ENCODE data around the gene KDM3A.

The KDM3A gene

GRCh38 chr2:86411396-86411795, 29.8 kb upstream of the KDM3A start:
- no peak overlapping the region for H3K27ac ChIP-seq (ENCODE audit: extremely low read depth, low read depth, low read length)
- ChIA-PET POLR2A (interaction anchor here (0.6 kb wide), 1 partner anchor 18 kb away, joined by 3 read pairs; no protein-coding TSS in a partner anchor), CTCF (no interaction called here)
- TF ChIP-seq ZNF362 (tag by site-specific recombination; IDR thresholded peaks at IDR 0.05) (no peak), ZNF157 (tag by site-specific recombination; IDR thresholded peaks at IDR 0.05) (no peak), ZNF19 (tag by site-specific recombination; IDR thresholded peaks at IDR 0.05; ENCODE audit: low read depth) (no peak), ZBTB8A (tag by site-specific recombination; IDR thresholded peaks at IDR 0.05) (no peak), ZSCAN4 (tag by site-specific recombination; IDR thresholded peaks at IDR 0.05) (no peak), ZNF175 (tag by site-specific recombination; IDR thresholded peaks at IDR 0.05) (no peak), ZNF843 (tag by site-specific recombination; IDR thresholded peaks at IDR 0.05) (no peak), AEBP2 (tag by site-specific recombination; IDR thresholded peaks at IDR 0.05; ENCODE audit: borderline replicate concordance) (no peak), ZNF341 (tag by site-specific recombination; IDR thresholded peaks at IDR 0.05; ENCODE audit: low read depth) (no peak), ZNF274 (IDR thresholded peaks at IDR 0.05; ENCODE audit: low read length) (no peak), ZNF274 (tag by site-specific recombination; IDR thresholded peaks at IDR 0.05; ENCODE audit: borderline replicate concordance) (no peak), REPIN1 (tag by site-specific recombination; IDR thresholded peaks at IDR 0.05; ENCODE audit: low read depth) (no peak), ZNF211 (tag by site-specific recombination; IDR thresholded peaks at IDR 0.05; ENCODE audit: low read depth) (no peak), ZNF112 (tag by site-specific recombination; IDR thresholded peaks at IDR 0.05) (no peak), ZNF518A (tag by site-specific recombination; conservative IDR thresholded peaks at IDR 0.05; ENCODE audit: low read depth) (no peak), KLF8 (tag by site-specific recombination; IDR thresholded peaks at IDR 0.05) (no peak), GLI2 (tag by site-specific recombination; IDR thresholded peaks at IDR 0.05; ENCODE audit: borderline replicate concordance, low read depth) (no peak), CTCF (tag by site-specific recombination; IDR thresholded peaks at IDR 0.05) (no peak)
- no peaks in the 10 kb centered on the region for H3K36me3 ChIP-seq (ENCODE audit: control insufficient read depth in 2 of 2, insufficient read depth in 1 of 2, low read length in 2 of 2)
- H3K4me1 ChIP-seq (ENCODE audit: control insufficient read depth, insufficient read depth, low read length), result no peaks in the 10 kb centered on the region
- H3K9me3 ChIP-seq (ENCODE audit: control insufficient read depth, insufficient read depth, low read depth, low read length), result no peaks in the 10 kb centered on the region
- no peak overlapping the region for H3K4me3 ChIP-seq (ENCODE audit: low read depth, low read length)

Measured in HEK293 (cell line).